Upper lobe of left lung (tissue), 4 donors: ENCODE measurements around the gene HOXA5.

Experiments used
- CTCF ChIP-seq, 6 experiments: fragments of 450-650 bp in 4 of 6; fragments of 200-600 bp in 2 of 6; sonication (generic) in 2 of 6; IDR thresholded peaks; one replicate each; pipeline ENCODE4 v1.5.1; 2016 to 2019; ENCODE audit warnings: antibody characterized with exemption in 6 of 6
- EP300 ChIP-seq, 4 donors: sonication (generic); formaldehyde crosslinking; IDR thresholded peaks; one replicate each; pipeline ENCODE4 v1.5.1; 2017; ENCODE audit warnings: antibody characterized with exemption in 4 of 4, control low read depth in 2 of 4
- POLR2A ChIP-seq, 4 donors: fragments of 450-650 bp; IDR thresholded peaks; one replicate each; pipeline ENCODE4 v1.5.1; 2016 to 2017; ENCODE audit warnings: antibody characterized with exemption in 4 of 4, mild to moderate bottlenecking in 2 of 4
- POLR2AphosphoS5 ChIP-seq, 2 donors: sonication (generic); formaldehyde crosslinking; IDR thresholded peaks; one replicate each; pipeline ENCODE4 v1.5.1; 2017; ENCODE audit warnings: antibody characterized with exemption in 2 of 2

- TF ChIP-seq POLR2A (IDR thresholded peaks at IDR 0.05) (no peak), CTCF (IDR thresholded peaks at IDR 0.05) (no peak), POLR2AphosphoS5 (IDR thresholded peaks at IDR 0.05) (no peak), EP300 (IDR thresholded peaks at IDR 0.05) (no peak)
Measured at GRCh38 chr7:27092819-27093110, 50.7 kb downstream of the HOXA5 start.
